PC-3 (cell line): Measurements from ENCODE around the gene NUDCD2. TPM values are rescaled to one million over a fixed set of nuclear protein-coding genes. Genes with fewer than 3 reads are reported as not detected.

Experiments used
- ATAC-seq: fragments of 200-7000 bp; cut with Tn5 transposase; 2 replicates; pipeline ENCODE4 v1.9.1; 2020; ENCODE audit warnings: mild to moderate bottlenecking, moderate library complexity
- Bru-seq: library from RNA; stranded (reverse); fragments of 400-500 nt; gene quantifications from one replicate; lab custom pipeline; 2021; lab: Mats Ljungman, UMichigan
- BruChase-seq, 2 experiments: library from RNA; stranded (reverse); fragments of 400-500 nt; gene quantifications; one replicate each; lab custom pipeline; 2021; lab: Mats Ljungman, UMichigan
- BruUV-seq: library from RNA; stranded (reverse); fragments of 400-500 nt; replicated peaks from 2 replicates; lab custom pipeline; 2021; lab: Mats Ljungman, UMichigan
- CTCF ChIA-PET: fragments of 300-600 bp; sonication (Branson Sonifier 250); formaldehyde crosslinking; loops from one replicate; lab custom pipeline; 2022; ENCODE audit warnings: antibody characterized with exemption; lab: Charles Lee
- POLR2A ChIA-PET: fragments of 300-600 bp; sonication (Branson Sonifier 250); formaldehyde crosslinking; loops from one replicate; lab custom pipeline; 2022; ENCODE audit warnings: antibody characterized with exemption; ENCODE audit not compliant: unreplicated experiment; lab: Charles Lee
- DNase-seq: peaks from one replicate; pipeline ENCODE4 v3.0.0-alpha.2; 2015
- H2AFZ ChIP-seq: fragments of 300-600 bp; sonication (generic); 2 replicates; pipeline ENCODE4 v1.6.0; 2016; ENCODE audit warnings: antibody characterized with exemption, low read length
- H3F3A ChIP-seq: fragments of 300-600 bp; sonication (generic); one replicate; pipeline ENCODE4 v1.6.0; 2017; ENCODE audit warnings: antibody characterized with exemption, low read length, control low read depth, mild to moderate bottlenecking; ENCODE audit not compliant: unreplicated experiment
- H3K27ac ChIP-seq: fragments of 300-600 bp; sonication (generic); 2 replicates; pipeline ENCODE4 v1.5.1; 2016; ENCODE audit warnings: mild to moderate bottlenecking, low read length
- H3K27me3 ChIP-seq: fragments of 300-600 bp; sonication (generic); 2 replicates; pipeline ENCODE4 v1.6.1; 2016; ENCODE audit warnings: low read length, mixed read lengths
- H3K36me3 ChIP-seq: fragments of 300-600 bp; sonication (generic); 2 replicates; pipeline ENCODE4 v1.6.1; 2016; ENCODE audit warnings: low read depth, mixed run types, low read length, mixed read lengths
- H3K4me1 ChIP-seq: fragments of 300-600 bp; sonication (generic); 2 replicates; pipeline ENCODE4 v1.5.1; 2016; ENCODE audit warnings: low read length; ENCODE audit not compliant: insufficient read depth
- H3K4me2 ChIP-seq: fragments of 300-600 bp; sonication (generic); 2 replicates; pipeline ENCODE4 v1.6.0; 2016; ENCODE audit warnings: low read length
- H3K4me3 ChIP-seq: fragments of 300-600 bp; sonication (generic); 2 replicates; pipeline ENCODE4 v1.5.1; 2016; ENCODE audit warnings: mild to moderate bottlenecking, low read length, mixed read lengths
- H3K79me2 ChIP-seq: fragments of 300-600 bp; sonication (generic); 2 replicates; pipeline ENCODE4 v1.6.1; 2017; ENCODE audit warnings: low read length, mixed read lengths
- H3K9ac ChIP-seq: fragments of 300-600 bp; sonication (generic); 2 replicates; pipeline ENCODE4 v1.6.0; 2016; ENCODE audit warnings: mild to moderate bottlenecking, low read length
- H3K9me2 ChIP-seq: fragments of 300-600 bp; sonication (generic); replicated peaks from 2 replicates; pipeline ENCODE4 v1.6.1; 2016; ENCODE audit warnings: mixed run types, low read length, mixed read lengths
- H3K9me3 ChIP-seq: fragments of 300-600 bp; sonication (generic); 2 replicates; pipeline ENCODE4 v1.6.1; 2016; ENCODE audit warnings: low read length, mixed read lengths
- H4K20me1 ChIP-seq: fragments of 300-600 bp; sonication (generic); 2 replicates; pipeline ENCODE4 v1.6.1; 2016; ENCODE audit warnings: low read length, mixed read lengths
- EZH2 ChIP-seq: fragments of 300-600 bp; sonication (generic); IDR thresholded peaks from one replicate; pipeline ENCODE4 v1.6.1; 2017; ENCODE audit warnings: antibody characterized with exemption, mild to moderate bottlenecking, low read length; ENCODE audit not compliant: unreplicated experiment
- EZH2phosphoT487 ChIP-seq: fragments of 300-600 bp; sonication (generic); IDR thresholded peaks from 2 replicates; pipeline ENCODE4 v1.6.1; 2018; ENCODE audit warnings: mild to moderate bottlenecking, antibody characterized with exemption, low read length, borderline replicate concordance
- intact Hi-C: fragments of 100-400 bp; cut with micrococcal nuclease; formaldehyde crosslinking; loops from 2 replicates; pipeline ENCODE4 v1.9.0; 2023
- long read RNA-seq: library from polyadenylated mRNA; unstranded; transcript quantifications from one replicate; pipeline ENCODE4 v2.0.0, GENCODE V29; 2021; ENCODE audit not compliant: unreplicated experiment
- total RNA-seq: library from RNA; depleted of rRNA; stranded (reverse); fragments of >200 nt; gene quantifications from 2 replicates; pipeline ENCODE4 v1.2.3, GENCODE V29; 2014; rRNA removed
- TF ChIP-seq, protein P1 (sequence below): fragments of 300-600 bp; sonication (generic); conservative IDR thresholded peaks from 2 replicates; pipeline ENCODE4 v1.5.1; 2017; ENCODE audit warnings: antibody characterized with exemption, low read depth, mild to moderate bottlenecking, low read length

NUDCD2 gene, protein sequence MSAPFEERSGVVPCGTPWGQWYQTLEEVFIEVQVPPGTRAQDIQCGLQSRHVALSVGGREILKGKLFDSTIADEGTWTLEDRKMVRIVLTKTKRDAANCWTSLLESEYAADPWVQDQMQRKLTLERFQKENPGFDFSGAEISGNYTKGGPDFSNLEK
- total RNA-seq = 28.3 and 31.2 TPM in 2 replicates
- Bru-seq, nascent RNA = percentile 77 among the genes with signal in this experiment
- percentile 83 among the genes with signal in this experiment for BruChase-seq, experiment 1, labeled RNA remaining after a 6-hour chase
- BruChase-seq, experiment 2, labeled RNA remaining after a 2-hour chase = percentile 73 among the genes with signal in this experiment
- long read RNA-seq, full-length matches to known transcripts = 80 of 101 reads
- long read RNA-seq, partial matches to known transcripts = 4 of 101 reads
- long read RNA-seq, other reads (novel, unspliced or antisense) = 17 of 101 reads

GRCh38 chr5:163459819-163460561, at the start of gene NUDCD2:
Gene NUDCD2 (minus strand): TSS chr5:163460102. CDS start chr5:163460050, 52 bp downstream.
- Histone ChIP-seq H3K27ac (peak within 1 kb of the TSS; percentile 99), H3K9me3 (no peaks in the 10 kb centered on the region), H3K79me2 (peaks cover 94% of the 10 kb centered on the region), H3K4me2 (peak within 1 kb of the TSS; percentile 96), H3K9me2 (no peaks in the 10 kb centered on the region), H3K27me3 (no peaks in the 10 kb centered on the region), H2AFZ (peak within 1 kb of the TSS; percentile 98), H3K9ac (peak within 1 kb of the TSS; percentile 98), H3K4me1 (peaks cover 13% of the 10 kb centered on the region), H3K4me3 (peak within 1 kb of the TSS; percentile 82), H4K20me1 (no peaks in the 10 kb centered on the region; the same call in 1 of the 2 replicates), H3F3A (no peaks in the 10 kb centered on the region), H3K36me3 (peaks cover 12% of the 10 kb centered on the region)
- CTCF ChIA-PET = interaction anchor here (0.6 kb wide), 1 partner anchor 22 kb away, joined by 3 read pairs; no protein-coding TSS in a partner anchor
- intact Hi-C loops = loop anchor here (1.0 kb wide), 2 partner anchors 23 to 45 kb away; partner anchors contain the start of genes CCNG1 and MAT2B
- TF ChIP-seq EZH2 (no peak), EZH2phosphoT487 (no peak)
- TF ChIP-seq, protein P1, sequence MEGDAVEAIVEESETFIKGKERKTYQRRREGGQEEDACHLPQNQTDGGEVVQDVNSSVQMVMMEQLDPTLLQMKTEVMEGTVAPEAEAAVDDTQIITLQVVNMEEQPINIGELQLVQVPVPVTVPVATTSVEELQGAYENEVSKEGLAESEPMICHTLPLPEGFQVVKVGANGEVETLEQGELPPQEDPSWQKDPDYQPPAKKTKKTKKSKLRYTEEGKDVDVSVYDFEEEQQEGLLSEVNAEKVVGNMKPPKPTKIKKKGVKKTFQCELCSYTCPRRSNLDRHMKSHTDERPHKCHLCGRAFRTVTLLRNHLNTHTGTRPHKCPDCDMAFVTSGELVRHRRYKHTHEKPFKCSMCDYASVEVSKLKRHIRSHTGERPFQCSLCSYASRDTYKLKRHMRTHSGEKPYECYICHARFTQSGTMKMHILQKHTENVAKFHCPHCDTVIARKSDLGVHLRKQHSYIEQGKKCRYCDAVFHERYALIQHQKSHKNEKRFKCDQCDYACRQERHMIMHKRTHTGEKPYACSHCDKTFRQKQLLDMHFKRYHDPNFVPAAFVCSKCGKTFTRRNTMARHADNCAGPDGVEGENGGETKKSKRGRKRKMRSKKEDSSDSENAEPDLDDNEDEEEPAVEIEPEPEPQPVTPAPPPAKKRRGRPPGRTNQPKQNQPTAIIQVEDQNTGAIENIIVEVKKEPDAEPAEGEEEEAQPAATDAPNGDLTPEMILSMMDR = peak; percentile 49; the same call in 1 of the 2 replicates
- POLR2A ChIA-PET = interaction anchor here (0.5 to 0.9 kb wide), 7 partner anchors 17 to 1226 kb away, joined by 3 to 16 read pairs (median 4); no protein-coding TSS in a partner anchor
- ATAC-seq = peak; percentile 80
- no TSS peak for BruUV-seq
- DNase-seq = peak; percentile 98

DNA sequence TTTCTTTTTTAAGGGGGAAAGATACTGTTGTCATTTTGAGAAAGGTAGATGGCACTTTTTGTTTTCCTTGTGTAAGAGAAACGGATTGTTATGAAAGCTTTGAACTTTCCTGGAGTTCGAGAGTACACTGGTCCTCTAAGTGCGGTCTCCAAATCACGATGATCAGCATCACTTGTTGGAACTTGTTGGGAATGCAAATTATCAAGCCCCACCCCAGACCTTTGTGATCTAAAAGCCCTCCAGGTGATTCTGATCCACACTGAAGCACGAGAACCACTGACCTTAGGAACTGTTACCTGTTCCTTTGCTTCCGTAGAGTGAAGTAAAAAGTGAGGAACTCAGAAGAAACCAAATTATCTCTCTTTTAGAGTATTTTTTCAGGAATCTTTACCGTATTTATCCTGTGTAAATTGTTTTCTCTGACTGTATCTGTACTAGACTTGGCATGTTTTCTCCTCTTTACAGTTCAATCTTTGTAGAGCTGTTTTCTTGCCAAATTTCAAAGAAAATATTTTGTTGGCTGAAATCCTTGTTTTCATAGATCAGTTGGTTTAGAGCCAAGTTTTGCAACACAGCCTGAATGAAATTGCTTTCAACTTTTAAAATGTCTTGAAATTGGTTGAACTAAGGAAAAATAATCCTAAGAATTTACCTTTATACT, 49.5 kb upstream of the NUDCD2 start:
- H3K27ac ChIP-seq = no peak overlapping the region
- no TSS peak for BruUV-seq
- H2AFZ ChIP-seq = peak overlapping the region; percentile 58
- peak overlapping the region; percentile 61 for H3K4me3 ChIP-seq
- peak overlapping the region; percentile 24; the same call in 1 of the 2 replicates for H3K9ac ChIP-seq
- DNase-seq = peak; percentile 48
- peaks cover 7% of the 10 kb centered on the region; the same call in 1 of the 2 replicates for H3K36me3 ChIP-seq
- H3K79me2 ChIP-seq = peaks cover 58% of the 10 kb centered on the region
- CTCF ChIA-PET = no interaction called here
- intact Hi-C loops = loop anchor here (5.0 kb wide), 1 partner anchor 132 kb away; no protein-coding TSS in a partner anchor
- ATAC-seq = no peak
- 0 out of 2 replicates have a peak, but pooled peaks cover 6% of the 10 kb centered on the region for H4K20me1 ChIP-seq
- no peaks in the 10 kb centered on the region for H3K9me3 ChIP-seq
- TF ChIP-seq EZH2phosphoT487 (no peak), EZH2 (no peak)
- TF ChIP-seq, protein P1 = no peak
- peaks cover 27% of the 10 kb centered on the region for H3K4me1 ChIP-seq
- H3F3A ChIP-seq = no peaks in the 10 kb centered on the region
- H3K9me2 ChIP-seq = no peaks in the 10 kb centered on the region
- peak overlapping the region; percentile 95 for H3K4me2 ChIP-seq
- POLR2A ChIA-PET = no interaction called here
- H3K27me3 ChIP-seq = no peaks in the 10 kb centered on the region
